NK-92 (cell line): ENCODE results near the gene CCDC187.
A peak's percentile ranks its signal among the peaks of the same experiment; 100 is the strongest.

Experiments used
- DNase-seq: peaks from one replicate; lab custom pipeline; 2025; ENCODE audit not compliant: unreplicated experiment; lab: John Stamatoyannopoulos, UW

Gene CCDC187

GRCh38 chr9:136255166-136255538, 48.7 kb downstream of the CCDC187 start:
- DNase-seq, result no peak

- DNase-seq, result no peak
Measured at GRCh38 chr9:136254381-136255165, 49.3 kb downstream of the CCDC187 start.

GRCh38 chr9:136253246-136254130, 50.4 kb downstream of the CCDC187 start:
- DNase-seq, result no peak

- DNase-seq, result no peak
Measured at GRCh38 chr9:136252846-136253245, 51.0 kb downstream of the CCDC187 start.

GRCh38 chr9:136252281-136252680, 51.6 kb downstream of the CCDC187 start:
- no peak for DNase-seq

GRCh38 chr9:136251264-136252115, 52.4 kb downstream of the CCDC187 start:
- DNase-seq, result no peak

GRCh38 chr9:136250676-136251075, 53.2 kb downstream of the CCDC187 start:
- no peak for DNase-seq

- DNase-seq, result no peak
Measured at GRCh38 chr9:136249877-136250559, 53.9 kb downstream of the CCDC187 start.

GRCh38 chr9:136248951-136249876, 54.7 kb downstream of the CCDC187 start:
- DNase-seq, result no peak

GRCh38 chr9:136247947-136248637, 55.8 kb downstream of the CCDC187 start:
- DNase-seq, result no peak

- no peak for DNase-seq
Measured at GRCh38 chr9:136247551-136247916, 56.4 kb downstream of the CCDC187 start.

GRCh38 chr9:136246849-136247550, 56.9 kb downstream of the CCDC187 start:
- no peak for DNase-seq

GRCh38 chr9:136245219-136246150, 58.4 kb downstream of the CCDC187 start, which contains the start of gene QSOX2:
TSS of gene QSOX2 (minus strand) at chr9:136245812. CDS start at chr9:136245803, 9 bp downstream.
- DNase-seq, result peak; percentile 18

GRCh38 chr9:136244969-136245218, 59.0 kb downstream of the CCDC187 start:
- no peak for DNase-seq

- DNase-seq, result no peak
Measured at GRCh38 chr9:136244122-136244968, 59.5 kb downstream of the CCDC187 start.

- no peak for DNase-seq
Measured at GRCh38 chr9:136243631-136244030, 60.3 kb downstream of the CCDC187 start.
